Mucosa of descending colon (tissue), 3 donors: ENCODE data around the gene ISM1. TPM values are rescaled to one million over a fixed set of nuclear protein-coding genes. Genes with fewer than 3 reads are reported as not detected.

Experiments used
- ATAC-seq: fragments of 200-7000 bp; cut with Tn5 transposase; one replicate; pipeline ENCODE4 v1.9.1; 2020; ENCODE audit warnings: mild to moderate bottlenecking, moderate library complexity
- DNase-seq, 3 donors: peaks; one replicate each; pipeline ENCODE4 v3.0.0-alpha.2; 2020
- H3K36me3 ChIP-seq: fragments of 200-600 bp; one replicate; pipeline ENCODE4 v1.8.0; 2021; ENCODE audit warnings: low read depth, mild to moderate bottlenecking
- H3K4me1 ChIP-seq: fragments of 200-600 bp; one replicate; pipeline ENCODE4 v1.8.0; 2021; ENCODE audit warnings: low read depth, mild to moderate bottlenecking
- H3K4me3 ChIP-seq: fragments of 200-600 bp; one replicate; pipeline ENCODE4 v1.8.0; 2021; ENCODE audit warnings: mild to moderate bottlenecking
- H3K9me3 ChIP-seq: fragments of 200-600 bp; one replicate; pipeline ENCODE4 v1.8.0; 2021; ENCODE audit warnings: mild to moderate bottlenecking
- CTCF ChIP-seq: fragments of 200-600 bp; IDR thresholded peaks from one replicate; pipeline ENCODE4 v1.8.0; 2022; ENCODE audit warnings: antibody characterized with exemption, mild to moderate bottlenecking
- intact Hi-C, 2 donors: fragments of 100-400 bp; cut with DNase I in 1 of 2; cut with micrococcal nuclease in 1 of 2; formaldehyde crosslinking; loops; one replicate each; pipeline versions ENCODE4 v1.11.0 to v1.11.1; 2022; cut with DNase I, micrococcal nuclease
- total RNA-seq, 3 donors: library from RNA; stranded (reverse); fragmentation: NEBNext Ultra II Directional in 2 of 3; extraction: Animal tissue kit (Norgen Biotek cat#: 25700) in 2 of 3; gene quantifications; one replicate each; pipeline versions ENCODE4 v1.2.1 to v1.2.4, GENCODE V29; 2021 to 2023
- donor health status: DM: no; HTN: no; CAD: no; lungs with moderate emphysema.
- donor health status: DM: no; HTN: no; CAD: no.
- donor health status: DM: no; HTN: yes; CAD: no.

Gene ISM1
- total RNA-seq, 3 donors from 2014 or later = 0.14 to 0.72 (median 0.66) TPM

- no peak for TF ChIP-seq CTCF
- Histone ChIP-seq H3K4me1 (no peaks in the 10 kb centered on the region), H3K4me3 (no peak overlapping the region), H3K9me3 (no peaks in the 10 kb centered on the region), H3K36me3 (no peaks in the 10 kb centered on the region)
- ATAC-seq = no peak
- no peak for DNase-seq
- intact Hi-C loops = no loop called here
Measured at GRCh38 chr20:13307562-13308163, 86.6 kb downstream of the ISM1 start.

GRCh38 chr20:13312300-13312699 lies 91.2 kb downstream of the ISM1 start:
- no peak for ATAC-seq
- no peak for DNase-seq
- no peak overlapping the region for H3K4me3 ChIP-seq
- H3K36me3 ChIP-seq = no peaks in the 10 kb centered on the region
- intact Hi-C loops = no loop called here
- no peaks in the 10 kb centered on the region for H3K4me1 ChIP-seq
- no peak for TF ChIP-seq CTCF
- H3K9me3 ChIP-seq = peaks cover 3% of the 10 kb centered on the region

DNA sequence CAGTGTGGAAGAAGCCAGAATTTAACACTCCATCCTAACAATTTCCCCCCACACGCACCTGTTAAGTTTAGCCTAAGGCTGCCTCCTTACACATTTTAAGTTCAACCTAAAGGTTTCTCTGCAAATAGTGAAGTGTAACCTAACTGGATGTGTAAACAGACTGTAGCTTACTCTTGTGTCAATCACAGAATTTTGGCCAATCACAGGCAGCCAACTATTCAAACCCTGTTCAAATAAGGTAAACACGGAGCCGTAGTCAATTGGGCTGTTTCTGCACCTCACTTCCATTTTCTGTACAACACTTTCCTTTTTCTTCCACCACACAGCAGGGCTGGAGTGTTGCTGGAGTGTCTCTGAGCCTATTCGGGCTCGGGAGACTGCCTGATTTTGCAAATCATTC lies 92.1 kb downstream of the ISM1 start:
- no peak for TF ChIP-seq CTCF
- intact Hi-C loops = no loop called here
- DNase-seq = no peak
- Histone ChIP-seq H3K4me3 (no peak overlapping the region), H3K36me3 (no peaks in the 10 kb centered on the region), H3K9me3 (peaks cover 4% of the 10 kb centered on the region), H3K4me1 (no peaks in the 10 kb centered on the region)
- ATAC-seq = no peak

- peaks cover 4% of the 10 kb centered on the region for H3K9me3 ChIP-seq
- TF ChIP-seq CTCF = no peak
- no peak for DNase-seq
- no peak for ATAC-seq
- no peaks in the 10 kb centered on the region for H3K4me1 ChIP-seq
- no peaks in the 10 kb centered on the region for H3K36me3 ChIP-seq
- intact Hi-C loops = no loop called here
- H3K4me3 ChIP-seq = no peak overlapping the region
Measured at GRCh38 chr20:13317439-13317838, 96.4 kb downstream of the ISM1 start.

DNA sequence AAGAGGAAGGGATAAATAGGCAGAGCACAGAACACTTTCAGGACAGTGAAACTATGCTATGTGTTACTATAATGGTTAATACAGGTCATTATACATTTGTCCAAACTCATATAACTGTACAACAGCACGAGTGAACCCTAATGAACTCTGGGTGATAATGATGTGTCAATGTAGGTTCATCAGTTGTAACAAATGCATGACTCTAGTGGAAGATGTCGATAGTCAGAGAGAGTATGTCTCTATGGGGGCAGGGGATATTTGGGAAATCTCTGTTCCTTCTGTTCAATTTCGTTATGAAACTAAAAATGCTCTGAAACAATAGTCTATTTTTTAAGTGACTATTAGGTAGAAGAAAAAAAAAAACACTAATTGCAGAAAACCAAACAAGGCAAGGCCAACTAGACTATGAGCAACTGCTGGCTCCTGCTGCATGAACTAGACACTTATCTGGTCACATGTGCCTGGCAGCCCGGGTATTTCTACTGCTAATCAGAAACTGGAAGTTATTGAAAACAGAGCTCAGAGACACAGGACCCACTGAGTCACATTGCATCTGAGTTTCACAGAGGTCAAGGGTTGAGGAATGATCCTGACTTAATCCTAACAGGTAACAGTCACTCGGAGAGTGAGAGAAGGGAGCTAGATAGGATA lies 97.9 kb downstream of the ISM1 start:
- Histone ChIP-seq H3K4me1 (no peaks in the 10 kb centered on the region), H3K36me3 (no peaks in the 10 kb centered on the region), H3K9me3 (peaks cover 4% of the 10 kb centered on the region), H3K4me3 (no peak overlapping the region)
- DNase-seq (no peak), ATAC-seq (no peak)
- intact Hi-C loops = no loop called here
- no peak for TF ChIP-seq CTCF
